PC-3 (cell line): ENCODE results near the gene L1CAM. TPM values are rescaled to one million over a fixed set of nuclear protein-coding genes. Genes with fewer than 3 reads are reported as not detected.

Experiments used
- ATAC-seq: fragments of 200-7000 bp; cut with Tn5 transposase; 2 replicates; pipeline ENCODE4 v1.9.1; 2020; ENCODE audit warnings: mild to moderate bottlenecking, moderate library complexity
- BruUV-seq: library from RNA; stranded (reverse); fragments of 400-500 nt; replicated peaks from 2 replicates; lab custom pipeline; 2021; lab: Mats Ljungman, UMichigan
- CTCF ChIA-PET: fragments of 300-600 bp; sonication (Branson Sonifier 250); formaldehyde crosslinking; loops from one replicate; lab custom pipeline; 2022; ENCODE audit warnings: antibody characterized with exemption; lab: Charles Lee
- POLR2A ChIA-PET: fragments of 300-600 bp; sonication (Branson Sonifier 250); formaldehyde crosslinking; loops from one replicate; lab custom pipeline; 2022; ENCODE audit warnings: antibody characterized with exemption; ENCODE audit not compliant: unreplicated experiment; lab: Charles Lee
- DNase-seq: peaks from one replicate; pipeline ENCODE4 v3.0.0-alpha.2; 2015
- H2AFZ ChIP-seq: fragments of 300-600 bp; sonication (generic); 2 replicates; pipeline ENCODE4 v1.6.0; 2016; ENCODE audit warnings: antibody characterized with exemption, low read length
- H3F3A ChIP-seq: fragments of 300-600 bp; sonication (generic); one replicate; pipeline ENCODE4 v1.6.0; 2017; ENCODE audit warnings: antibody characterized with exemption, low read length, control low read depth, mild to moderate bottlenecking; ENCODE audit not compliant: unreplicated experiment
- H3K27ac ChIP-seq: fragments of 300-600 bp; sonication (generic); 2 replicates; pipeline ENCODE4 v1.5.1; 2016; ENCODE audit warnings: mild to moderate bottlenecking, low read length
- H3K27me3 ChIP-seq: fragments of 300-600 bp; sonication (generic); 2 replicates; pipeline ENCODE4 v1.6.1; 2016; ENCODE audit warnings: low read length, mixed read lengths
- H3K36me3 ChIP-seq: fragments of 300-600 bp; sonication (generic); 2 replicates; pipeline ENCODE4 v1.6.1; 2016; ENCODE audit warnings: low read depth, mixed run types, low read length, mixed read lengths
- H3K4me1 ChIP-seq: fragments of 300-600 bp; sonication (generic); 2 replicates; pipeline ENCODE4 v1.5.1; 2016; ENCODE audit warnings: low read length; ENCODE audit not compliant: insufficient read depth
- H3K4me2 ChIP-seq: fragments of 300-600 bp; sonication (generic); 2 replicates; pipeline ENCODE4 v1.6.0; 2016; ENCODE audit warnings: low read length
- H3K4me3 ChIP-seq: fragments of 300-600 bp; sonication (generic); 2 replicates; pipeline ENCODE4 v1.5.1; 2016; ENCODE audit warnings: mild to moderate bottlenecking, low read length, mixed read lengths
- H3K79me2 ChIP-seq: fragments of 300-600 bp; sonication (generic); 2 replicates; pipeline ENCODE4 v1.6.1; 2017; ENCODE audit warnings: low read length, mixed read lengths
- H3K9ac ChIP-seq: fragments of 300-600 bp; sonication (generic); 2 replicates; pipeline ENCODE4 v1.6.0; 2016; ENCODE audit warnings: mild to moderate bottlenecking, low read length
- H3K9me2 ChIP-seq: fragments of 300-600 bp; sonication (generic); replicated peaks from 2 replicates; pipeline ENCODE4 v1.6.1; 2016; ENCODE audit warnings: mixed run types, low read length, mixed read lengths
- H3K9me3 ChIP-seq: fragments of 300-600 bp; sonication (generic); 2 replicates; pipeline ENCODE4 v1.6.1; 2016; ENCODE audit warnings: low read length, mixed read lengths
- H4K20me1 ChIP-seq: fragments of 300-600 bp; sonication (generic); 2 replicates; pipeline ENCODE4 v1.6.1; 2016; ENCODE audit warnings: low read length, mixed read lengths
- CTCF ChIP-seq: fragments of 300-600 bp; sonication (generic); conservative IDR thresholded peaks from 2 replicates; pipeline ENCODE4 v1.5.1; 2017; ENCODE audit warnings: antibody characterized with exemption, low read depth, mild to moderate bottlenecking, low read length
- EZH2 ChIP-seq: fragments of 300-600 bp; sonication (generic); IDR thresholded peaks from one replicate; pipeline ENCODE4 v1.6.1; 2017; ENCODE audit warnings: antibody characterized with exemption, mild to moderate bottlenecking, low read length; ENCODE audit not compliant: unreplicated experiment
- EZH2phosphoT487 ChIP-seq: fragments of 300-600 bp; sonication (generic); IDR thresholded peaks from 2 replicates; pipeline ENCODE4 v1.6.1; 2018; ENCODE audit warnings: mild to moderate bottlenecking, antibody characterized with exemption, low read length, borderline replicate concordance
- intact Hi-C: fragments of 100-400 bp; cut with micrococcal nuclease; formaldehyde crosslinking; loops from 2 replicates; pipeline ENCODE4 v1.9.0; 2023
- total RNA-seq: library from RNA; depleted of rRNA; stranded (reverse); fragments of >200 nt; gene quantifications from 2 replicates; pipeline ENCODE4 v1.2.3, GENCODE V29; 2014

The L1CAM gene
- total RNA-seq, 1 experiment from 2014 or later = 5.2 TPM

GRCh38 chrX:153870288-153870690 lies 15.7 kb downstream of the L1CAM start:
- Histone ChIP-seq H4K20me1 (no peaks in the 10 kb centered on the region), H3K79me2 (no peaks in the 10 kb centered on the region), H3K36me3 (no peaks in the 10 kb centered on the region), H3K27me3 (no peaks in the 10 kb centered on the region), H3K9ac (no peak overlapping the region), H2AFZ (no peak overlapping the region), H3K9me2 (no peaks in the 10 kb centered on the region), H3K4me2 (no peak overlapping the region), H3K27ac (no peak overlapping the region), H3K4me1 (no peaks in the 10 kb centered on the region), H3K4me3 (no peak overlapping the region), H3F3A (no peaks in the 10 kb centered on the region), H3K9me3 (no peaks in the 10 kb centered on the region)
- ChIA-PET POLR2A (no interaction called here), CTCF (no interaction called here)
- ATAC-seq (no peak), DNase-seq (no peak)
- TF ChIP-seq EZH2 = no peak
- TF ChIP-seq CTCF = no peak
- TF ChIP-seq EZH2phosphoT487 = no peak
- intact Hi-C loops = no loop called here
- BruUV-seq = no TSS peak

DNA sequence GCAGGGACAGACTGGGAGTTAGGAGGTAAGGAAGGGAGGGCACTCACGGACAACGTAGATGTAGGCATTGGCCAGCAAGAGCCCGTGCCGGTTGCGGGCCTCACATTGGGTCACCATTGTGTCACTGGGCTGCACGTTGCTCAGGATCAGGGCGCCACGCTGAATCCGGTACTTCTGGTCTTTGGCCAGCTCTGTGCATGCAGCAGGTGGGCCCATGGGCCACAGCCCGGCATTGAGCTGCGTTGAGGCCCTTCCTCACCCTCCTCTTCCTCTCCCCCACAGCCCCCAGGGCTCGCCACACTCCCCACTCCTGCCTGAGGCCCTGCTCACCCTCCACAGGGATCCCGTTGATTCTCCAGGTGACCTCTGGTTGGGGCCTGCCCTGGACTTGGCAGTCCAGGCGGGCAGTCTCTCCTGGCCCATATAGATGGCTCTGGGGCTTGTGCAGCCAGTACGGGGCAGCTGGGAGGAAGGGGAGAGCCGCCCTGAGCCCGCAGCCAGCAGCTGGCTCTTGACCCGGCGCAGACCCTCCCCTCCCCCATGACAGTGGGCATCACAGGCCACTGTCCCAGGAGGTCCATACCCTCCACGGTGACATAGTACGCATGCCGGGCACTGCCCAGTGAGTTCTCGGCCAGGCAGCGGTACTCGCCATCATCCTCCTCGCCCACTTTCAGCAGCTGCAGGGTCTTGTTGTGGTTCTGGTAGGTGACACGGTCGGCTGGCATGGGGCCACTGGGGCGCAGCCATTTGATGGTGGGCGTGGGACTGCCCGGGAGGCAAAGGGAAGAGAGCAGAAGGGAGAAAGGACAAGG lies 16.3 kb downstream of the L1CAM start:
- Histone ChIP-seq H3K27me3 (no peaks in the 10 kb centered on the region), H3K4me1 (no peaks in the 10 kb centered on the region), H3K9me3 (no peaks in the 10 kb centered on the region), H3K9ac (no peak overlapping the region), H2AFZ (no peak overlapping the region), H3K27ac (no peak overlapping the region), H3K9me2 (no peaks in the 10 kb centered on the region), H3F3A (no peaks in the 10 kb centered on the region), H3K79me2 (no peaks in the 10 kb centered on the region), H4K20me1 (no peaks in the 10 kb centered on the region), H3K36me3 (no peaks in the 10 kb centered on the region), H3K4me2 (no peak overlapping the region), H3K4me3 (no peak overlapping the region)
- ChIA-PET CTCF (no interaction called here), POLR2A (no interaction called here)
- TF ChIP-seq CTCF (no peak), EZH2phosphoT487 (no peak)
- intact Hi-C loops = no loop called here
- BruUV-seq = no TSS peak
- DNase-seq (no peak), ATAC-seq (no peak)
